RWPE1 (cell line): ENCODE results near the gene EML5.

Source experiments
- CTCF ChIA-PET: fragments of 350-600 bp; sonication (Branson Sonifier 250); formaldehyde crosslinking; extraction: SDS; loops from one replicate; lab custom pipeline; 2021; lab: Yijun Ruan, JAX
- POLR2A ChIA-PET: fragments of 400-600 bp; formaldehyde crosslinking; extraction: SDS; loops from one replicate; lab custom pipeline; 2020; ENCODE audit warnings: antibody characterized with exemption; ENCODE audit not compliant: low non-redundant PET; lab: Yijun Ruan, JAX
- DNase-seq: peaks from one replicate; pipeline ENCODE4 v3.0.0; 2012; ENCODE audit warnings: low spot score
- H3K27ac ChIP-seq: fragments of 450-650 bp; 2 replicates; pipeline ENCODE4 v1.5.1; 2017
- CTCF ChIP-seq: fragments of 450-650 bp; conservative IDR thresholded peaks from 2 replicates; pipeline ENCODE4 v1.5.1; 2017; ENCODE audit warnings: low read depth, mild to moderate bottlenecking

Gene EML5

GRCh38 chr14:88607829-88608228, 184.9 kb downstream of the EML5 start:
- no peak for DNase-seq
- no peak for TF ChIP-seq CTCF
- ChIA-PET POLR2A (no interaction called here), CTCF (no interaction called here)
- H3K27ac ChIP-seq, result no peak overlapping the region

GRCh38 chr14:88605594-88605993, 187.2 kb downstream of the EML5 start:
- no peak for TF ChIP-seq CTCF
- no peak for DNase-seq
- ChIA-PET POLR2A (no interaction called here), CTCF (no interaction called here)
- H3K27ac ChIP-seq, result no peak overlapping the region

- CTCF ChIA-PET, result no interaction called here
- POLR2A ChIA-PET, result no interaction called here
Measured at GRCh38 chr14:88604212-88604611, 188.5 kb downstream of the EML5 start.

GRCh38 chr14:88599761-88600439, 192.9 kb downstream of the EML5 start:
- ChIA-PET CTCF (no interaction called here), POLR2A (no interaction called here)
- H3K27ac ChIP-seq, result no peak overlapping the region
- no peak for DNase-seq
- TF ChIP-seq CTCF, result no peak

More at GRCh38 chr14:88604212-88604611, 188.5 kb downstream of the EML5 start:
- DNase-seq, result no peak
- no peak for TF ChIP-seq CTCF
- no peak overlapping the region for H3K27ac ChIP-seq

GRCh38 chr14:88599326-88599725, 193.4 kb downstream of the EML5 start:
- DNase-seq, result no peak

GRCh38 chr14:88598097-88598675, 194.6 kb downstream of the EML5 start:
- CTCF ChIA-PET, result no interaction called here

More at GRCh38 chr14:88599326-88599725, 193.4 kb downstream of the EML5 start:
- CTCF ChIA-PET, result no interaction called here
- no peak overlapping the region for H3K27ac ChIP-seq
- TF ChIP-seq CTCF, result no peak
- POLR2A ChIA-PET, result no interaction called here

More at GRCh38 chr14:88598097-88598675, 194.6 kb downstream of the EML5 start:
- no peak for TF ChIP-seq CTCF
- H3K27ac ChIP-seq, result no peak overlapping the region
- POLR2A ChIA-PET, result no interaction called here
- no peak for DNase-seq
